Measurements from ENCODE around the gene ZNRF2.

GRCh38 chr7:30389791-30390190 lies 105.4 kb downstream of the ZNRF2 start:
- TF ChIP-seq POLR2AphosphoS5 (IDR thresholded peaks at IDR 0.05; ENCODE audit: low read depth, low read length) (no peak), CTCF (IDR thresholded peaks at IDR 0.05) (no peak), REST (IDR thresholded peaks at IDR 0.05; ENCODE audit: insufficient read depth in 1 of 2, low read depth in 2 of 2, low read length in 1 of 2) (no peak), SIN3A (IDR thresholded peaks at IDR 0.05; ENCODE audit: borderline replicate concordance, insufficient read depth, low read depth, low read length) (no peak), TCF7L2 (IDR thresholded peaks at IDR 0.05; ENCODE audit: low read depth, low read length) (no peak)

All from Panc1 (cell line).